NCI-H345 treated with DMSO at 0.1 percent for 48 hours (cell line): ENCODE data around the gene SLC6A16.
"Not testable (repeated sequence)": the region's sequence is repeated elsewhere in the genome, so short reads cannot be mapped to it uniquely, and the experiment has no call there.

ENCODE experiments used
- DNase-seq: peaks from one replicate; lab custom pipeline; 2025; ENCODE audit not compliant: unreplicated experiment; lab: John Stamatoyannopoulos, UW

Gene SLC6A16

GRCh38 chr19:49272204-49272603 lies 52.8 kb downstream of the SLC6A16 start:
- DNase-seq = no peak

- no peak for DNase-seq
These were observed 53.8 kb downstream of the SLC6A16 start for GRCh38 chr19:49271080-49271753.

GRCh38 chr19:49266409-49266808 lies 58.6 kb downstream of the SLC6A16 start:
- DNase-seq = not testable (repeated sequence)

- no peak for DNase-seq
These were observed 60.7 kb downstream of the SLC6A16 start for GRCh38 chr19:49264258-49264657.

GRCh38 chr19:49261602-49262001 lies 63.4 kb downstream of the SLC6A16 start:
- DNase-seq = no peak

- no peak for DNase-seq
These were observed 68.3 kb downstream of the SLC6A16 start for GRCh38 chr19:49256691-49257090.

- DNase-seq = no peak
These were observed 69.3 kb downstream of the SLC6A16 start for GRCh38 chr19:49255674-49256073.

- DNase-seq = no peak
These were observed 75.1 kb downstream of the SLC6A16 start for GRCh38 chr19:49249933-49250332.

- no peak for DNase-seq
These were observed 77.3 kb downstream of the SLC6A16 start for GRCh38 chr19:49247676-49248075.

GRCh38 chr19:49244256-49244655 lies 80.7 kb downstream of the SLC6A16 start:
- DNase-seq = no peak

- DNase-seq = no peak
These were observed 81.3 kb downstream of the SLC6A16 start for GRCh38 chr19:49243726-49244125.

- no peak for DNase-seq
These were observed 81.9 kb downstream of the SLC6A16 start for GRCh38 chr19:49243129-49243528.

- DNase-seq = no peak
These were observed 83.2 kb downstream of the SLC6A16 start for GRCh38 chr19:49241769-49242168.
